H9 (cell line): ENCODE measurements around the gene ZNF235. TPM values are rescaled to one million over a fixed set of nuclear protein-coding genes. Genes with fewer than 3 reads are reported as not detected.

Experiments used
- DNase-seq: peaks from one replicate; pipeline ENCODE4 v3.0.0-alpha.2; 2017
- H2AFZ ChIP-seq: one replicate; pipeline ENCODE4 v1.6.1; 2013; ENCODE audit warnings: mild to moderate bottlenecking, low read length, control low read depth, moderate library complexity
- H2AK5ac ChIP-seq: 2 replicates; pipeline ENCODE4 v1.6.1; 2013; ENCODE audit warnings: low read length, control low read depth, mixed read lengths; ENCODE audit not compliant: insufficient read length
- H2BK120ac ChIP-seq: one replicate; pipeline ENCODE4 v1.6.1; 2013; ENCODE audit warnings: low read depth, mild to moderate bottlenecking, low read length, control low read depth, inconsistent platforms; ENCODE audit not compliant: poor library complexity, severe bottlenecking
- H2BK12ac ChIP-seq: 2 replicates; pipeline ENCODE4 v1.6.1; 2013; ENCODE audit warnings: low read length, control low read depth, mixed read lengths, low read depth; ENCODE audit not compliant: insufficient read length
- H2BK15ac ChIP-seq: 2 replicates; pipeline ENCODE4 v1.6.1; 2013; ENCODE audit warnings: low read depth, low read length, control low read depth
- H2BK20ac ChIP-seq: one replicate; pipeline ENCODE4 v1.6.1; 2013; ENCODE audit warnings: low read depth, mild to moderate bottlenecking, low read length, control low read depth, inconsistent platforms; ENCODE audit not compliant: poor library complexity, severe bottlenecking
- H2BK5ac ChIP-seq: 2 replicates; pipeline ENCODE4 v1.6.1; 2013; ENCODE audit warnings: low read length, control low read depth, mixed read lengths; ENCODE audit not compliant: insufficient read length
- H3K14ac ChIP-seq: 2 replicates; pipeline ENCODE4 v1.6.1; 2013; ENCODE audit warnings: low read length, control low read depth; ENCODE audit not compliant: insufficient read depth
- H3K18ac ChIP-seq: 2 replicates; pipeline ENCODE4 v1.6.1; 2013; ENCODE audit warnings: low read depth, mild to moderate bottlenecking, mixed read lengths, low read length, control low read depth; ENCODE audit not compliant: insufficient read length
- H3K23ac ChIP-seq: 2 replicates; pipeline ENCODE4 v1.6.1; 2013; ENCODE audit warnings: low read length, control low read depth, mixed read lengths, low read depth; ENCODE audit not compliant: insufficient read length
- H3K23me2 ChIP-seq: 2 replicates; pipeline ENCODE4 v1.6.1; 2013; ENCODE audit warnings: low read depth, mild to moderate bottlenecking, mixed read lengths, low read length, control low read depth; ENCODE audit not compliant: insufficient read length, poor library complexity, severe bottlenecking
- H3K27ac ChIP-seq: 2 replicates; pipeline ENCODE4 v1.5.1; 2013; ENCODE audit warnings: low read length, control low read depth, mixed read lengths, low read depth; ENCODE audit not compliant: insufficient read length
- H3K27me3 ChIP-seq: 2 replicates; pipeline ENCODE4 v1.6.1; 2013; ENCODE audit warnings: low read length, control low read depth, inconsistent platforms; ENCODE audit not compliant: insufficient read depth
- H3K4ac ChIP-seq: 2 replicates; pipeline ENCODE4 v1.6.1; 2013; ENCODE audit warnings: low read depth, mild to moderate bottlenecking, control low read depth, inconsistent platforms, low read length, moderate library complexity
- H3K4me1 ChIP-seq: 2 replicates; pipeline ENCODE4 v1.6.1; 2013; ENCODE audit warnings: low read length, control low read depth, inconsistent platforms; ENCODE audit not compliant: insufficient read depth
- H3K4me2 ChIP-seq: 2 replicates; pipeline ENCODE4 v1.6.1; 2013; ENCODE audit warnings: low read length, control low read depth, mixed read lengths; ENCODE audit not compliant: insufficient read length, insufficient read depth
- H3K56ac ChIP-seq: 2 replicates; pipeline ENCODE4 v1.6.1; 2013; ENCODE audit warnings: low read depth, mild to moderate bottlenecking, mixed read lengths, low read length, control low read depth; ENCODE audit not compliant: insufficient read length
- H3K79me1 ChIP-seq: 2 replicates; pipeline ENCODE4 v1.6.1; 2013; ENCODE audit warnings: low read depth, mild to moderate bottlenecking, moderate library complexity, low read length, control low read depth, inconsistent platforms; ENCODE audit not compliant: insufficient read depth, poor library complexity, severe bottlenecking
- H3K79me2 ChIP-seq: 2 replicates; pipeline ENCODE4 v1.6.1; 2013; ENCODE audit warnings: low read length, control low read depth, inconsistent platforms; ENCODE audit not compliant: insufficient read depth
- H3K9ac ChIP-seq: 2 replicates; pipeline ENCODE4 v1.6.1; 2013; ENCODE audit warnings: low read length, control low read depth, mixed read lengths; ENCODE audit not compliant: insufficient read length; ENCODE audit errors: extremely low read depth
- H3K9me3 ChIP-seq: one replicate; pipeline ENCODE4 v1.6.1; 2013; ENCODE audit warnings: low read depth, low read length, inconsistent platforms; ENCODE audit not compliant: control insufficient read depth
- H3T11ph ChIP-seq: one replicate; pipeline ENCODE4 v1.6.1; 2013; ENCODE audit warnings: mild to moderate bottlenecking, low read length, control low read depth, inconsistent platforms
- H4K20me1 ChIP-seq: one replicate; pipeline ENCODE4 v1.6.1; 2013; ENCODE audit not compliant: control insufficient read depth, insufficient read length, insufficient read depth
- H4K5ac ChIP-seq: 2 replicates; pipeline ENCODE4 v1.6.1; 2013; ENCODE audit warnings: low read depth, mild to moderate bottlenecking, mixed read lengths, low read length, control low read depth; ENCODE audit not compliant: insufficient read length
- H4K8ac ChIP-seq: replicated peaks from 2 replicates; pipeline ENCODE4 v1.6.1; 2013; ENCODE audit warnings: low read length, control low read depth, mixed read lengths, low read depth; ENCODE audit not compliant: insufficient read length
- H4K91ac ChIP-seq: 2 replicates; pipeline ENCODE4 v1.6.1; 2013; ENCODE audit warnings: low read depth, mild to moderate bottlenecking, moderate library complexity, mixed read lengths, low read length, control low read depth; ENCODE audit not compliant: insufficient read length
- H3K27ac Mint-ChIP-seq, 3 experiments: 2 replicates in 2 of 3; 3 replicates in 1 of 3; pipeline ENCODE4 v1.8.0; 2020 to 2021; ENCODE audit warnings: mixed read lengths in 3 of 3, mild to moderate bottlenecking in 1 of 3, moderate library complexity in 1 of 3
- H3K27me3 Mint-ChIP-seq: 2 replicates; pipeline ENCODE4 v1.8.0; 2021; ENCODE audit warnings: low read depth, mild to moderate bottlenecking, moderate library complexity, mixed read lengths
- H3K36me3 Mint-ChIP-seq, 3 experiments: 2 replicates in 2 of 3; 3 replicates in 1 of 3; pipeline ENCODE4 v1.8.0; 2020 to 2021; ENCODE audit warnings: low read depth in 3 of 3, mixed read lengths in 3 of 3; ENCODE audit not compliant: insufficient read depth in 1 of 3
- H3K4me1 Mint-ChIP-seq, 2 experiments: 2 replicates each; pipeline ENCODE4 v1.8.0; 2020; ENCODE audit warnings: mixed read lengths in 2 of 2
- H3K4me3 Mint-ChIP-seq, 2 experiments: 2 replicates in 1 of 2; 3 replicates in 1 of 2; pipeline ENCODE4 v1.8.0; 2020 to 2021; ENCODE audit warnings: mild to moderate bottlenecking in 2 of 2, mixed read lengths in 2 of 2, moderate library complexity in 1 of 2
- H3K9me3 Mint-ChIP-seq, 2 experiments: 2 replicates in 1 of 2; 3 replicates in 1 of 2; pipeline ENCODE4 v1.8.0; 2020; ENCODE audit warnings: mild to moderate bottlenecking in 2 of 2, mixed read lengths in 2 of 2, moderate library complexity in 1 of 2
- CTCF ChIP-seq: fragments of 200-600 bp; sonication (generic); conservative IDR thresholded peaks from 3 replicates; pipeline ENCODE4 v1.8.0; 2021; ENCODE audit warnings: antibody characterized with exemption, mild to moderate bottlenecking
- WGBS: extraction: QIAGEN DNeasy Blood & Tissue Kit; methylation state at CpG from one replicate; pipeline ENCODE4 v1.1.7; 2013; ENCODE audit warnings: missing lambda C conversion rate, low lambda C conversion rate, mixed read lengths; ENCODE audit not compliant: insufficient read length; ENCODE audit errors: extremely low coverage; 5-methylcytosine and 5-hydroxymethylcytosine counted together
- total RNA-seq: library from RNA; stranded (reverse); gene quantifications from 2 replicates; pipeline ENCODE4 v1.2.1, GENCODE V29; 2021

Gene ZNF235
- total RNA-seq, 1 experiment from 2014 or later = 6.6 TPM

- no peaks in the 10 kb centered on the region for H3K79me1 ChIP-seq
- no peak for DNase-seq
- H3K27me3 ChIP-seq = no peaks in the 10 kb centered on the region
- H3K23ac ChIP-seq = no peak overlapping the region
- WGBS = no CpG with 5 or more reads among the region's 11 CpGs
- H2BK5ac ChIP-seq = no peak overlapping the region
- peak overlapping the region; percentile 82 for H3K9ac ChIP-seq
- H4K91ac ChIP-seq = no peak overlapping the region
- H2AFZ ChIP-seq = no peak overlapping the region
- Mint-ChIP-seq H3K9me3 (peaks cover 18 to 24% of the 10 kb centered on the region in 2 experiments), H3K27me3 (peaks cover 7% of the 10 kb centered on the region), H3K36me3 (peaks cover 10 to 16% (median 15%) of the 10 kb centered on the region in 3 experiments; a peak in 6 of 7 replicates), H3K4me3 (peak overlapping the region; percentile 82 to 89), H3K27ac (no peak overlapping the region; a peak in 1 of 7 replicates), H3K4me1 (peaks cover 0 to 11% of the 10 kb centered on the region in 2 experiments; a peak in 3 of 4 replicates)
- H3K56ac ChIP-seq = no peak overlapping the region
- no peak overlapping the region for H2BK120ac ChIP-seq
- H3K18ac ChIP-seq = no peak overlapping the region
- no peak overlapping the region for H3K4ac ChIP-seq
- no peak overlapping the region for H4K5ac ChIP-seq
- H2BK15ac ChIP-seq = no peak overlapping the region
- no peaks in the 10 kb centered on the region for H4K20me1 ChIP-seq
- no peak overlapping the region for H2BK20ac ChIP-seq
- peak overlapping the region; percentile 80 for H3K4me2 ChIP-seq
- H3K9me3 ChIP-seq = no peaks in the 10 kb centered on the region
- no peak overlapping the region for H4K8ac ChIP-seq
- no peak overlapping the region for H2AK5ac ChIP-seq
- H3T11ph ChIP-seq = no peak overlapping the region
- no peaks in the 10 kb centered on the region for H3K79me2 ChIP-seq
- no peak for TF ChIP-seq CTCF
- H3K23me2 ChIP-seq = peaks cover 3% of the 10 kb centered on the region
- no peak overlapping the region for H2BK12ac ChIP-seq
- H3K14ac ChIP-seq = no peak overlapping the region
- no peak overlapping the region for H3K27ac ChIP-seq
- H3K4me1 ChIP-seq = no peaks in the 10 kb centered on the region
Measured at GRCh38 chr19:44303976-44304568, 753 bp downstream of the ZNF235 start.
